Raji (cell line): Measurements from ENCODE around the gene CDK14.

ENCODE experiments used
- POLR2A ChIP-seq: IDR thresholded peaks from 2 replicates; pipeline ENCODE4 v1.6.1; 2011; ENCODE audit warnings: low read depth, low read length, control low read depth; ENCODE audit not compliant: insufficient read depth

The CDK14 gene

GRCh38 chr7:90654718-90655427 is 58.8 kb downstream of the CDK14 start:
- TF ChIP-seq POLR2A: no peak

GRCh38 chr7:90655566-90655965 is 59.4 kb downstream of the CDK14 start:
- no peak for TF ChIP-seq POLR2A

DNA sequence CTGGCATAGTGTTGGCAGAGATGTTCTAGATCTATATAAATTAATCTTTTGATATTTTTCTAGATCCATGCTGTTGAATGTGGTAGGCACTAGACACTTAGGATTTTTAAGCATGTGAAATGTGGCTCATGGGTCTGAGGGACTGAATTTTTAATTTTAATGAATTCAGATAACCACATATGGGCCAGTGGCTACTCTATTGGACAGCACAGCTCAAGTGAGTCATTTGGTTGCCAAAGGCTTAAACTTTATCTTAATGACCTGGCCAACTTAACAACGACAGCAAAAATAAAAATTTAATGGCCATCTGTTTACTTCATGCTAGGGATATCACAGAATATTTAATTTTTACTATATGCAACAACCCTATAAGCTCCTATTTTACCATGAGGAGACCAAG is 61.4 kb downstream of the CDK14 start:
- no peak for TF ChIP-seq POLR2A

GRCh38 chr7:90660100-90660499 is 64.0 kb downstream of the CDK14 start:
- TF ChIP-seq POLR2A: no peak

DNA sequence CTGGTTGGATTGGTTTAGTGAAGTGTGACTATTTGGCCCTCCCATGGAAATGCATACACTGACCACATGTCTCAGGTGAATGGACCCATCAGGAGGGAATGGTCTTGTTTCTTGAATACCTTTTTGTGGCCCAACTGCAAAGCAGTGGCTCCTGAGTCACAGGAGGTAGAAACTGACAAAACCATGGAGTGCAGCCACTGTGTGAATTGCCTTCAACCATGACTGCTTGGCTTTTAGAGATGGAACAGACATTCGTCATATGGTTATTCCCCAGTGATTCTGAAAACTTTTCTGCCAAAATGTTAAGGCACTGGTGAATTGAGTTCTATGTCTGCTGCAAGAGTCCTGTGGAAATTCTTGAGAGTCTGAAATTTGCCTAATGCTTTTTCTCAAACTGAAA is 64.7 kb downstream of the CDK14 start:
- no peak for TF ChIP-seq POLR2A

DNA sequence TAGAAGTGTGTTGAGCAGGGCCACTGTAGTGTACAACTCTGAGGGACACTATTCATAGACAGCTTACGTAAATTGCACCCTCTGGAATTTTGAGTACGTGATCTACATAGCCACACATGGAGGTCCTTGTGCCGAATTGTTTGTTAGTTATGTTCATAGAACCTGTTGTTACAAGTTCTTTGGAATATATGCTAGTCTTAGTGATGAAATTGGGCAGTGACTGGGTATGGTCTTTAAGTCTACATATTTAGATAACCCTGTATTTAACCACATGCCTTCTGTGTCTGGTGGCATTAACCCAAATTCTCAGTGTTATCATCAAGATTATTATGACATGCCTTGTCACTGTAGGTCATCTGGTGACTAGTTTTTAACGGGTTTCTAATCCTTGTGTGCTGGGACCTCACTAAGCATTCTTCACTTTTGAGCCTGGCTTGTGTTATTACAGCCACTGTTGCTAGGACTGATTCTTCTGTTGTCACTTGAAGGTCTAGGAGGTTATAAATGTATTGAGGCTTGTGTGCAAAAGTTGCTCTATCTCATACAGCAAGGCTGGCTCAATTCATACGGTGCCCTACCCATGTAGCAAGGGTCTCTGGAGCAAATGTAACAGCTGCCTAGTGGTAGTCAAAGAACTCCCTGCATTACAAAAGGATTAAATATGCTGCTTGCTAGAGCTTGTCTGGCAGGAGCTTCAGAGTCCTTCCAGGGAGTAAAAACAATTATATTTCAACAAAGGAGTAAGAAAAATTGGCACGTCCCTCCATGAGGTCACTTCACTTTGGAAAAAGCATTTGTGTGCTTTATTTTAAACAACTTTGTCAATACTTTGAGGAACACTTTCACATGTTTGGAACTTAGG is 65.4 kb downstream of the CDK14 start:
- no peak for TF ChIP-seq POLR2A

- no peak for TF ChIP-seq POLR2A
Observed at GRCh38 chr7:90663176-90663575, 67.1 kb downstream of the CDK14 start.

DNA sequence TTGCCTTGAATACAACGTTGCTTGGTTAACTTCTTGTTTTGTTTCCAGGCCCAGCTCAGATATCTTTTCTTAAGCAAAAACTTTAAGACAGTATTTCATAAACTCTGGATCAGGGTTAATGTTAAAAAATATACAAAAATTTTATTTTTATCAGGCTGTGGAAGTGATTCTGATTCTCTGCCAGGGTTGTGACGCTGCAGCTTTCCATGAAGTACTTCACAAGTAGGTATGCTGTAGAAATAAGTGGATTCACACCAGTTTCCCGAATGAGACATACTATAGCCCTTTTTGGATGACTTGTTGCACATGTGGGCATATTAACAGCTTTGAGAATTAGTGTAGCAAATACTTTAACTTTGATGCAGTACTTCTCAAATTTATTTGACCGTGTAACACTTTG is 70.1 kb downstream of the CDK14 start:
- no peak for TF ChIP-seq POLR2A

- no peak for TF ChIP-seq POLR2A
Observed at GRCh38 chr7:90668992-90669391, 72.9 kb downstream of the CDK14 start.

- no peak for TF ChIP-seq POLR2A
Observed at GRCh38 chr7:90669492-90669891, 73.4 kb downstream of the CDK14 start.

- no peak for TF ChIP-seq POLR2A
Observed at GRCh38 chr7:90671571-90671970, 75.5 kb downstream of the CDK14 start.

GRCh38 chr7:90672210-90672609 is 76.1 kb downstream of the CDK14 start:
- no peak for TF ChIP-seq POLR2A

GRCh38 chr7:90674625-90675024 is 78.5 kb downstream of the CDK14 start:
- no peak for TF ChIP-seq POLR2A

- TF ChIP-seq POLR2A: no peak
Observed at GRCh38 chr7:90675982-90676381, 79.9 kb downstream of the CDK14 start.

GRCh38 chr7:90677486-90678404 is 81.6 kb downstream of the CDK14 start:
- no peak for TF ChIP-seq POLR2A
